Loucy (cell line): ENCODE data around the gene ACOT6.

ENCODE experiments used
- H2AFZ ChIP-seq: fragments of 200-600 bp; sonication (generic); 2 replicates; pipeline ENCODE4 v1.6.0; 2016; ENCODE audit warnings: antibody characterized with exemption, mild to moderate bottlenecking, low read length, moderate library complexity
- H3F3A ChIP-seq: fragments of 200-600 bp; 2 replicates; pipeline ENCODE4 v1.6.0; 2016; ENCODE audit warnings: antibody characterized with exemption, low read depth, mild to moderate bottlenecking
- H3K27me3 ChIP-seq: fragments of 200-600 bp; sonication (generic); 2 replicates; pipeline ENCODE4 v1.6.1; 2014; ENCODE audit warnings: low read length, mild to moderate bottlenecking; ENCODE audit not compliant: insufficient read depth, poor library complexity, severe bottlenecking
- H3K36me3 ChIP-seq: fragments of 200-600 bp; sonication (generic); 2 replicates; pipeline ENCODE4 v1.6.1; 2016; ENCODE audit warnings: low read length; ENCODE audit not compliant: insufficient read depth
- H3K4me1 ChIP-seq: fragments of 200-600 bp; sonication (generic); 2 replicates; pipeline ENCODE4 v1.5.1; 2014; ENCODE audit warnings: low read length, mild to moderate bottlenecking; ENCODE audit not compliant: insufficient read depth, poor library complexity, severe bottlenecking
- H3K4me2 ChIP-seq: fragments of 200-600 bp; sonication (generic); 2 replicates; pipeline ENCODE4 v1.6.0; 2014; ENCODE audit warnings: antibody characterized with exemption, low read length, low read depth, mild to moderate bottlenecking; ENCODE audit not compliant: poor library complexity, severe bottlenecking
- H3K4me3 ChIP-seq: fragments of 200-600 bp; sonication (generic); 2 replicates; pipeline ENCODE4 v1.5.1; 2014; ENCODE audit warnings: low read length, mild to moderate bottlenecking, mixed read lengths; ENCODE audit not compliant: poor library complexity, severe bottlenecking
- H3K79me2 ChIP-seq: fragments of 200-600 bp; sonication (generic); 2 replicates; pipeline ENCODE4 v1.6.1; 2014; ENCODE audit warnings: low read length; ENCODE audit not compliant: insufficient read depth
- H3K9ac ChIP-seq: fragments of 200-600 bp; sonication (generic); 2 replicates; pipeline ENCODE4 v1.6.0; 2014; ENCODE audit warnings: mild to moderate bottlenecking, low read depth, low read length, moderate library complexity; ENCODE audit not compliant: poor library complexity, severe bottlenecking
- H3K9me2 ChIP-seq: fragments of 200-600 bp; sonication (generic); replicated peaks from 2 replicates; pipeline ENCODE4 v1.6.1; 2016; ENCODE audit warnings: low read depth, low read length, mixed read lengths
- H3K9me3 ChIP-seq: fragments of 200-600 bp; sonication (generic); 2 replicates; pipeline ENCODE4 v1.6.1; 2014; ENCODE audit warnings: mild to moderate bottlenecking, antibody characterized with exemption, low read length, low read depth; ENCODE audit not compliant: insufficient read depth
- H4K20me1 ChIP-seq: fragments of 200-600 bp; sonication (generic); 2 replicates; pipeline ENCODE4 v1.6.0; 2014; ENCODE audit warnings: antibody characterized with exemption, low read length, mild to moderate bottlenecking; ENCODE audit not compliant: insufficient read depth, poor library complexity, severe bottlenecking
- CTCF ChIP-seq: fragments of 200-600 bp; sonication (generic); conservative IDR thresholded peaks from 2 replicates; pipeline ENCODE4 v1.5.1; 2014; ENCODE audit warnings: mild to moderate bottlenecking, antibody characterized with exemption, low read length
- EZH2phosphoT487 ChIP-seq: fragments of 200-600 bp; IDR thresholded peaks from 2 replicates; pipeline ENCODE4 v1.6.1; 2018; ENCODE audit warnings: antibody characterized with exemption, mild to moderate bottlenecking, moderate library complexity, borderline replicate concordance

The ACOT6 gene

DNA sequence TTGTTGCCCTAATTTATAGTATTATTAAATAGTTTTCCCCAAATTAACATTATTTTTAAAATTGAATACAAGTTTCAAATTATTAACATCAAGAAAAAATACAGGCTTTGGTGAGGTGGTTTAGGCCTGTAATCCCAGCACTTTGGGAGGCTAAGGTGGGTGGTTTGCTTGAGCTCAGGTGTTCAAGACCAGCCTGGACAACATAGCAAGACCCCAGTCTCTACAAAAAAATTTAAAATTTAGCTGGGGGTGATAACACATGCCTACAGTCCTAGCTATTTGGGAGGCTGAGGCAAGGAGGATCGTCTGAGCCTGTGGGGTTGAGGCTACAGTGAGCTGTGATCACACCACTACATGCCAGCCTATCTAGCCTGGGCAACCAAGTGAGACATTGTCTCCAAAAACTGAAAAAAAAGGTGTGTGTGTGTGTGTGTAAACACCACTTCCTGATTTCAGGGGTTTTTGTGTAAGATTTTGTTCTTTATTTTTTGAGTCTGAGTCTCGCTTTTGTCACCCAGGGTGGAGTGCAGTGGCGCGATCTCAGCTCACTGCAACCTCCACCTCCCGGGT, 28.6 kb downstream of the ACOT6 start:
- Histone ChIP-seq H3K27me3 (no peaks in the 10 kb centered on the region), H4K20me1 (no peaks in the 10 kb centered on the region), H3K4me3 (no peak overlapping the region), H3K4me1 (peaks cover 16% of the 10 kb centered on the region), H3K36me3 (no peaks in the 10 kb centered on the region), H3K4me2 (no peak overlapping the region), H3K9me2 (no peaks in the 10 kb centered on the region), H2AFZ (no peak overlapping the region), H3K9ac (no peak overlapping the region), H3F3A (no peaks in the 10 kb centered on the region), H3K9me3 (no peaks in the 10 kb centered on the region), H3K79me2 (no peaks in the 10 kb centered on the region)
- TF ChIP-seq EZH2phosphoT487 (no peak), CTCF (no peak)

DNA sequence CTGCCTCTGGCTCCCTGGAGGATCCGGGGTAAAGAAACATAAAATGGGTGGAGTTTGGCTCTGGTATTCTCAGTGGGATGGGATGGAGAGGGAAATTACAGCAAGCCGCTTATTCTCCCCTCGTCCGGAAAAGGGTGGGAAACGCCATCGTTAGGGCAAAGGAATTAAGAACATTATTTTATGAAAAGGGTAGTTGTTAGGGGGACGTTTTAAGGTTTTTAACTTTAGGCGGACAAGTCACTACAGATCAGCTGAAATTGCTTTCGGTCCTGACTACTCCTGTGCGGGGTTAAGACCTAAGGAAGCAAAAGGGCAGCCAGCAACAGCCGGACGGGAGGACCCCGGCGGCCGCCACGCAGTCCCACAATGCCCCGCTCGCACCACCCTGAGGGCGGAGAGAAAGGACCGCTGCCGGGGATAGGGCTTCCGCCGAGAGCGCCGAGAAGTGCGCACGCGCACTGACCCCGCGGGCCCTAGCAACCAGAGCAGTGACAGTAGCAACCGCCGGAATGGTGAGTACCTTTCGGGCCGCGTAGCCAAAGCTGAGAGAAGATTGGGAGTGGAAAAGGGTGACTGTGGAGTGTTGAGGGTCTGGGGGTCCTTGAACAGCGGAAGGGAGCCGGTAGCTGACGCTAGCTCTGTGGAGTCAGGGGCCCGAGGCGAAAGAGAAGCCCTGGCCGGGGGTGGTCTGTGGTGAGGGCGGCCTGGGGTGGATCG, 32.4 kb downstream of the ACOT6 start, which contains the start of gene DNAL1:
DNAL1 (plus strand) TSS at position 456 of the 717 bp plus-strand sequence; CDS start at position 510, 54 bp downstream.
- Histone ChIP-seq H3K4me2 (peak within 1 kb of the TSS; percentile 86), H3F3A (no peaks in the 10 kb centered on the region), H4K20me1 (no peaks in the 10 kb centered on the region), H3K4me1 (peaks cover 17% of the 10 kb centered on the region), H2AFZ (peak within 1 kb of the TSS; percentile 91), H3K4me3 (peak within 1 kb of the TSS; percentile 96), H3K27me3 (no peaks in the 10 kb centered on the region), H3K36me3 (no peaks in the 10 kb centered on the region), H3K9ac (peak within 1 kb of the TSS; percentile 85), H3K9me2 (no peaks in the 10 kb centered on the region), H3K79me2 (no peaks in the 10 kb centered on the region), H3K9me3 (no peaks in the 10 kb centered on the region)
- no peak for TF ChIP-seq CTCF
- TF ChIP-seq EZH2phosphoT487: no peak

GRCh38 chr14:73645248-73645610, 32.9 kb downstream of the ACOT6 start:
- no peaks in the 10 kb centered on the region for H3K9me3 ChIP-seq
- H3F3A ChIP-seq: no peaks in the 10 kb centered on the region
- no peak for TF ChIP-seq EZH2phosphoT487
- no peak for TF ChIP-seq CTCF
- no peaks in the 10 kb centered on the region for H3K27me3 ChIP-seq
- no peaks in the 10 kb centered on the region for H3K36me3 ChIP-seq
- H2AFZ ChIP-seq: peak overlapping the region; percentile 91
- peak overlapping the region; percentile 85 for H3K9ac ChIP-seq
- H4K20me1 ChIP-seq: no peaks in the 10 kb centered on the region
- H3K4me1 ChIP-seq: peaks cover 17% of the 10 kb centered on the region
- peak overlapping the region; percentile 96 for H3K4me3 ChIP-seq
- peak overlapping the region; percentile 86 for H3K4me2 ChIP-seq
- no peaks in the 10 kb centered on the region for H3K9me2 ChIP-seq
- H3K79me2 ChIP-seq: no peaks in the 10 kb centered on the region
